VCaP (cell line): Measurements from ENCODE around the gene DYSF.

Experiments used
- H3K27ac ChIP-seq: fragments of 450-650 bp; 2 replicates; pipeline ENCODE4 v1.5.1; 2017
- TF ChIP-seq, protein P1 (sequence below): fragments of 450-650 bp; conservative IDR thresholded peaks from 2 replicates; pipeline ENCODE4 v1.5.1; 2017; ENCODE audit warnings: mild to moderate bottlenecking, moderate library complexity

DYSF gene

DNA sequence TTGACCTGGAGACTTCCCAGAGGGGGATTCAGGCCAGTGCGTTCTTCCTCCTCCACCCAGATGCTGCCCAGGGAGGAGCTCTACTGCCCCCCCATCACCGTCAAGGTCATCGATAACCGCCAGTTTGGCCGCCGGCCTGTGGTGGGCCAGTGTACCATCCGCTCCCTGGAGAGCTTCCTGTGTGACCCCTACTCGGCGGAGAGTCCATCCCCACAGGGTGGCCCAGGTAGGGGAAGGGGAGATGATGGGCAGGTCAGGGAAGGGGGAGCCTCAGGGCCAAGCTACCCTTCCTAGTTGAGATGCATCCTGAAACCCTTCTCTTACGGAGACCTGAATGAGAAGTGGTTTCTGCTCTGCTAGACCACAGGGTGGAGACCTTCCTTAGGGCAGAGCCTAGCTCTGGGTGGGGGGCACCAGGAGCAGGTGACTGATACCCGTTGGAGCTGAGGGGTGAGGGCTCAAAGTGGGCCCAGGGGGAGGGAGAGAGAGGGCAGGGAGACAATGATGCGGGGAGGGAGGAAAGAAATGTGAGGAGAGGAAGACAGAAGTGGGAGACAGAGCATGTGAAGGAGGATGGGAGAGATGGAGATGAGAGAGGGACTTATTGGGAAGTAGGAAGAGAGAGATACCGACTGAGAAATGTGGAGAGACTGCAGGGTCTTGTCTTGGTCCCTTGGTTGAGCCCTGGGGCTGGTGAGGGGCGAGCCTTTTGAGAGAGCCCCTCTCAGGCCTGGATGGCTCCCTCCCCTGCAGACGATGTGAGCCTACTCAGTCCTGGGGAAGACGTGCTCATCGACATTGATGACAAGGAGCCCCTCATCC, 159.4 kb downstream of the DYSF start:
- TF ChIP-seq, protein P1, sequence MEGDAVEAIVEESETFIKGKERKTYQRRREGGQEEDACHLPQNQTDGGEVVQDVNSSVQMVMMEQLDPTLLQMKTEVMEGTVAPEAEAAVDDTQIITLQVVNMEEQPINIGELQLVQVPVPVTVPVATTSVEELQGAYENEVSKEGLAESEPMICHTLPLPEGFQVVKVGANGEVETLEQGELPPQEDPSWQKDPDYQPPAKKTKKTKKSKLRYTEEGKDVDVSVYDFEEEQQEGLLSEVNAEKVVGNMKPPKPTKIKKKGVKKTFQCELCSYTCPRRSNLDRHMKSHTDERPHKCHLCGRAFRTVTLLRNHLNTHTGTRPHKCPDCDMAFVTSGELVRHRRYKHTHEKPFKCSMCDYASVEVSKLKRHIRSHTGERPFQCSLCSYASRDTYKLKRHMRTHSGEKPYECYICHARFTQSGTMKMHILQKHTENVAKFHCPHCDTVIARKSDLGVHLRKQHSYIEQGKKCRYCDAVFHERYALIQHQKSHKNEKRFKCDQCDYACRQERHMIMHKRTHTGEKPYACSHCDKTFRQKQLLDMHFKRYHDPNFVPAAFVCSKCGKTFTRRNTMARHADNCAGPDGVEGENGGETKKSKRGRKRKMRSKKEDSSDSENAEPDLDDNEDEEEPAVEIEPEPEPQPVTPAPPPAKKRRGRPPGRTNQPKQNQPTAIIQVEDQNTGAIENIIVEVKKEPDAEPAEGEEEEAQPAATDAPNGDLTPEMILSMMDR = no peak
- H3K27ac ChIP-seq = no peak overlapping the region

DNA sequence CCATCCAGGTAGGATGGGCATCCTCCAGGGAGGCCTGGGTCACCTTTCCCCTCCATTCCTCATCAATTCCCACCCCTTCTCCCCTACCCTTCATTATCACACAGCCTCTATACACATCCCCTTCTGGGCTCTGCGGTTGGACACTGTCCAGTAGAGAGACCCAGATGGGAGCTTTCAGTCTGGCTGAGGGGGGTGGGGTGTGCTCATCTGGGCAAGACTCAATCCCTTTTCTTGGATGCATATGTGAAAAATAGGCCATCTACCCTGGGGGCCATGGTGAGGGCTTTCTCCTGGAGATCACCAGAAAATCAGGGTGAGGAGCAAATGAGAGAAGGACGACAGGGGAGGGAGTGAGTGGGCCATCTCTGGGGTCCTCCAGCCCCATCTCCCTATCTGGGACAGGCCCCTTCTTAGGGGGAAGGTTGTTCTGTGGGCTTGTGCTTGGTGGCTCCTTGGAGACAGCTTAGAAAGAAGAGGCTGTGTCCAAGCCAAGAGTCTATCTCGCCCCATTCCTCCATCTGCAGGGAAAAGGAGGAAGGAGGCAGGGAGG, 160.1 kb downstream of the DYSF start:
- TF ChIP-seq, protein P1 = no peak
- H3K27ac ChIP-seq = no peak overlapping the region

DNA sequence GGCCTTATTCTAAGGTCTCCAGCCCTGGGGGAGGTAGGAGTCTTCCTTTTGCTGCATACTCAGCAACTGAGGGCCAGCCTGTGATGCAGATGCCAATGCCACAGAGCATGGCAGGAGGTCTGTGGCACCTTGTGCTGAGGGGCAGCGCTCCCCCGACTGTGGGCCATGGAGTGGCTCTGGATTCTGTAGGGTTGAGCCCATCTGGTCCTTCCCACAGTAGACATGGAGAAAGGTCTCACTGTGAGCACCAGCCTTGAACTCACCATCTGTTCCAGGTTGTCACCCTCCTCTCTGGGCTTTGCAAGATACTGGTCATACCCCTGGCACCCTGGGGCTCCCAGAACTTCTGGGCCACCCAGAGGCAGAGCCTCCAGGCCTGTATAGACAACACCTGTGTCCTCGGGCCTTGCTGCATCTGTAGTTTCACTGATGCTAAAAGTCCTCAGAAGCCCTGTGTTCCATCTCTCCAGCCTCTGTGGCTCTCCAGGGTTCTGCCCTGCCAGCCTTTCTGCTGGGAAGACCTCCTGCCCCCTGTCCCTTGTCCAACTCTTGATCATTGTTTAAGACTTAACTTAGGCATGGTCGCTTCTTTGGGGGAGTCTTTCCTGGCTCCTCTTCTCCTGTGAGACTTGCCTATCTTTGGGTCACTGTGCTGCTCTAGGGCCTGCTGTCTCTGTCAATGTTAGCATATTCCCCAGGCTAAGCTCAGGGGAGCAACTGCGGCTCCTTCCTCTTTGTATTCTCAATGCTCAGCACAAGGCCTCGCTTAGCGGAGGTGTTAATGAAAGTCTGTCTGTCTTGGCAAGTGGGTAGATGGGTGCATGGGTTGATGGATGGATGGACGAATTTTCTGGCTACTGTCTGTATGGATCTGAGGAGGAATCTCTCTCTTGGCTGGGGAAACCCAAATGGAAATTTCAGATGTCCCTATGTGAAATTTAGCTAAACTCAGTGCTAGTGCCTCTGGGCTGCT, 160.9 kb downstream of the DYSF start:
- TF ChIP-seq, protein P1 = no peak
- H3K27ac ChIP-seq = no peak overlapping the region

DNA sequence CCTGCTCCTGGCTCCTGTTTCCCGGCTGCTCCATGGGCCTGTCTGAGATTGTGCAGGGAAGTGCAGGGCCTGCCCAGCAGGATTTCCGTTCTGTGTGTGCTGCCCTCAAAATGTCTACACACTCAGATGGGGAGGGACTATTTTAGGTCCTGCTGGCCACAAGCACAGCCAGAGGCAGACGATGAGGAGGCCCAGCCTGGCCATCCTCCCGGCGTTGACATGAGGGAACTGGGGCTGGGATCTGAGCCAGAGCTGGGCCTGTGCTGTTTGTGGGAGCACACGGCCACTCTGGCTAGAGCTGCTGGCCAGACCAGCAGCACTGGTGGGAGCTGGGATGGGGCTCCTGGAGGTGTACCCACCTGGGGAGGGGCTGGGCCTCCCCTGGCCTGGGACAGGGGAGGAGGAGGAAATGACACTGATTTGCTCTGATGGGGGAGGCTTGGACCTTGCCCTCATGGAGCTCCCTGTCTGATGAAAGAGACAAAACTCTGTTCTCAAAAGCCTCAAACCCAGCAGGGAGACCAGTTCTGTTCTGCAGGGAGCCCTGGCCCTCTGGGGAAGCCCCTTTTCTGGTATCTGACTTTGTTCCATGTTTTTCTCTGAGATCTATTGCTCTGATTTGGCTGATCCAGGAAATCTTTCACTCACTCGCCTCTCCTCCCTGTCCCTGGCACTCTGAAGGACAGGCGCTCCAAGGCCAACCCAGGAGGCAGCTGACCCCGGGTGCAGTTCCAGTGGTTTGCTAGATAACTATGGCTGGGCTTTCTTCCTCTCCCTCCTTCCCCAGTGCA, 161.8 kb downstream of the DYSF start:
- no peak overlapping the region for H3K27ac ChIP-seq
- TF ChIP-seq, protein P1 = no peak

DNA sequence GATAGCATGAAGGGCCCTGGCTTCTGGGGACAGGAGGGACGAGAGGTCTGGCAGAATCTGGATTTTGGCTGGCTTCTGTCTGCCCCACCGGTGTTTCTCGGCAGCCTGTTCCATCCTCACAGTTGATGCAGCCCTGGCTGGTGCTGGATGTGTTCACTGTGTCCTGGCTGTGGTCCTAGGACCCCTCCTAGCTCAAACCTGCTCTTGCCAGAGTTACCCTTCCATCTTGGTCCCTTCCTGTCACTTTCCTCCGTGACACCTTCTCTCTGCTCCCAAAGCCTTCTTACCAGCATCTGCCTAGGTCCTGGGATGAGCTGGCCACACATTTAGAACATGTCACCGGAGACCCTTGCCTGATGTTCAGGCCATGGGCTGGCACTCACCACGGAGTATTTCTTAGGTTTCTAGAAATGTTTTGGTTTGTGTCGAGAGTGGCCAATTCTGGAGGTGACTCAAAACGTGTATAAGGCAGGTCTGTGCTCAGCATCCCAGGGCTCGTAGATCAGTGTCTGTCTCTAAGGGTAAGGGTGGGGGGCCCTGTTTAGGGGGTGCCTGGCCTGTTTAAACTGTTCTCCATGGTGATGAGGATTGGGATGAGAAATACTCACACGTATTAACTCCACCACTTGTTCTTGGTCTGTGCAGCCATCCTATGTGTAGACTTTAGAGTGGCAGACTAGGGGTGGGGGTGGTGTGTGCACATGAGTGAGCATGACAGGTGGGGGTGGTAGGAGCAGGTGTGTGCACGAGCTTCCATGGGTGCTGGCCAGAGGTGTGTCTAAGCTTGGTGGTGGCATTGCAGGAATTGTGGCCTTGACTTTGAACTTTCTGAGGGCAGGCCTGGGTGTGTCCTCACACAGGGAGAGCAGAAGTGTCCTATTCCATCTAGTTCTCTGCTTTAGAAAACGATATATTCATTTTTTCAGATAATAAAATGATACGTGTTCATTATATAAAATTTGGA, 162.7 kb downstream of the DYSF start:
- TF ChIP-seq, protein P1 = no peak
- no peak overlapping the region for H3K27ac ChIP-seq

DNA sequence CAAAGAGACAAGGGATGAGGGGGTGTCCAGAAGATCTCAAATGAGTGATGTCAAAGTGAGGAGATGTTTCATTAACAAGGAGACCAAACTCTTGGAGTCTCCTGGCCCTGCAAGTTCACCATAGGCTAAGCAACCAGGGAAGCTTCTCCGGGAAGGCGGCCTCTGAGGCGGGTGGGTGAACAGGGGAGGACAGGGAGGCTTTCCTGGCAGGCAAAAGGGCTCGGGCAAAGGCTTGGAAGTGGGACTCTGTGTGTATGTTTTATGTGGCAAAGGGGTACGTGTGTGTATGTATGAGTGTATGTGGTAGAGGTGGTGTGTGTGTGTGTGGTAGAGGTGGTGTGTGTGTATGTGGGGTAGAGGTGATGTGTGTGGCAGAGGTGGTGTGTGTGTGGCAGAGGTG, 163.9 kb downstream of the DYSF start:
- TF ChIP-seq, protein P1 = no peak
- no peak overlapping the region for H3K27ac ChIP-seq
